Left forelimb (tissue), 1 donor: ENCODE measurements around the gene CALR3.
"Not testable (repeated sequence)": the region's sequence is repeated elsewhere in the genome, so short reads cannot be mapped to it uniquely, and the experiment has no call there.

Source experiments
- DNase-seq: peaks from one replicate; pipeline ENCODE4 v3.0.0-alpha.2; 2018; ENCODE audit warnings: low spot score

CALR3 gene

DNA sequence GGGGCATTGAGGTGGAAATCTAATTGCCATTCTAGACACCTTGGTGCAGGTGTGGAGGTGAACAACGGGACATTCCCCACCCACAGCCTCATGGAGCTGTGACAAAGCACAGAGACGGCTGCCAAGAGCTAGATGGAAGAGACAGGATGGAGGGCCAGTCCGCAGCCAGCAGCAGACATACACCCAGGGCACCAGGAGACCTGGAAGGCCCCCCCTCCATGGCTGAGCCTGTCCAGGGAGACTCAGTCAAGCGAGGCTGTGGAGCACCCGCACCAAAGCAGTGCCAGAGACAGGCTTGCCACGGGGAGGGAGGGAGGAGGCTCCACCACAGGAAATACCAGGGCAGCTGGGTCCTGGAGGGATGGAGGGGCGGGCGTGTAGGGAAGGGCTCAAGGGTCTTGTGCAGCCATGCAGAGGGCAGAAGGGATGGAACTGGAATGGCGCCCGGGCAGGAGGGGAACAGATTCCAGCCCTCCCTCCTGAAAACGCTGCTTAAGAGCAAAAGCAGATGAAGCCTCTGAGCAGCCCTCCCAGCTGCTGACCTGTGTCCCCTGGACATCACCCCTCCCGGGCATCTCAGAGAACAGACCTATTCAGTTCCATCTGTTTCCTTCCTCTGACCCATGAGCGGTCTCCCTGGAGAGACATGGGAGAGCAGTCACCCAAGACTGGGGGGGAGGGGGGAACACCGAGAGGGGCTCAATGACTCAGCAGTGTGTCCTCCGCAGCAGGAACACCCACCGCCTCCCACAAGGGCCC lies 38.6 kb downstream of the CALR3 start:
- DNase-seq: no peak

- no peak for DNase-seq
Measured at GRCh38 chr19:16456652-16457194, 39.2 kb downstream of the CALR3 start.

DNA sequence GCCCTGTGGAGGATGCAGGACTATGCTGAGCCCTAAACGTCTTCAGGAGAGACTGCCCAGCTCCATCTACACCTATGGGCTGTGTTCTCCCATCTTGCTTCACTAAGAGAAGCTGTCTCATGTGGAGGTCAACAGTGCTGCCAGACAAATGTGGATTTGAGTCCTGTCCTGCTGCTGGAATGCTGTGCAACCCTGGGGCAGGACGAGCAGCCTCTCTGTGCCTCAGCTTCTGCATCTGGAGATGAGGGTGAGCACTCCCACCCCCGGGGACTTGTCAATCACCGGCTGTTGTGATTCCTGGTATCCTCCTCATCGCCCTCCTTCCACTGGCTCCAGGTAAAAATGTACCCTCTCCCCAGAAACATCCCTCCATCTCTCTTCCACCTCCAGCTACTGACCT lies 40.5 kb downstream of the CALR3 start:
- no peak for DNase-seq

DNA sequence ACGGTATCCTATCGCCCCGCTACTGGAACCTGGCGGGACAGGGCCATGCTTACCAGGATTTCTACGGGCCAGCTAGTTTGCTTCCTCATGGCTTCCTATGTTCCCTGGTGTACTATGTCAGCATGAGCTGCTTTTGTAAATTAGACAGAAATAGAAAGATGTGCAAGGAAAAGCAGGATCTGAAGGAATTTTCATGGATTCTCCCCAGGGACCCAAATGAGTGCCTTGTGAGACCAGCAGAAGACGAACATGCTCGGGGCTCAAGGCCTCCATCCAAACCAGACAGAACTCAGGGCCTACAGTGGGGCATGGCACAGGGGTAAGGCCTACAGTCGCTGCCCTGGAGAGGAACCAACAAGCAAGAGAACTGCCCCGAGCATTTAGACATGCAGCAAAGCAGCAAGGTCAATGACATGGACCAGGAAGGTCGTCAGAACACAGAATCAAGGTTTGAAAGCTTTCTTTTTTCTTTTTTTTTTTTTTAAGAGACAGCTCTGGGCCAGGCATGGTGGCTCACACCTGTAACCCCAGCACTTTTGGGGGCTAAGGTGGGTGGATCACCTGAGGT lies 41.5 kb downstream of the CALR3 start:
- no peak for DNase-seq

- DNase-seq: no peak
Measured at GRCh38 chr19:16452325-16452724, 43.6 kb downstream of the CALR3 start.

GRCh38 chr19:16449330-16449961 lies 46.5 kb downstream of the CALR3 start:
- DNase-seq: no peak

DNA sequence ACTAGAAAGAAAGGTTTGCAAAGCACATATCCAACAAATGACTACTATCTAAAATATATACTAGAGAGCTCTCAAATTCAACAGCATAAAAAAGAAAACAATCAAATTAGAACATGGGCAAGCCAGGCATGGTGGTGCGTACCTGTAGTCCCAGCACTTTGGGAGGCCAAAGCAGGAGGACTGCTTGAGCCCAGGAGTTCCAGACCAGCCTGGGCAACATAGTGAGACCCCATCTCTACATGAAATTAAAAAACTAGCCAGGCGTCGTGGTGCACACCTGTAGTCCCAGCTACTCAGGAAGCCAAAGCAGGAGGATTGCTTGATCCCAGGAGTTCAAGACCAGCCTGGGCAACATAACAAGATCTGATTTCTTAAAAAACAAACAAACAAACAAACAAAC lies 47.1 kb downstream of the CALR3 start:
- not testable (repeated sequence) for DNase-seq

- DNase-seq: no peak
Measured at GRCh38 chr19:16446724-16447368, 49.1 kb downstream of the CALR3 start.

DNA sequence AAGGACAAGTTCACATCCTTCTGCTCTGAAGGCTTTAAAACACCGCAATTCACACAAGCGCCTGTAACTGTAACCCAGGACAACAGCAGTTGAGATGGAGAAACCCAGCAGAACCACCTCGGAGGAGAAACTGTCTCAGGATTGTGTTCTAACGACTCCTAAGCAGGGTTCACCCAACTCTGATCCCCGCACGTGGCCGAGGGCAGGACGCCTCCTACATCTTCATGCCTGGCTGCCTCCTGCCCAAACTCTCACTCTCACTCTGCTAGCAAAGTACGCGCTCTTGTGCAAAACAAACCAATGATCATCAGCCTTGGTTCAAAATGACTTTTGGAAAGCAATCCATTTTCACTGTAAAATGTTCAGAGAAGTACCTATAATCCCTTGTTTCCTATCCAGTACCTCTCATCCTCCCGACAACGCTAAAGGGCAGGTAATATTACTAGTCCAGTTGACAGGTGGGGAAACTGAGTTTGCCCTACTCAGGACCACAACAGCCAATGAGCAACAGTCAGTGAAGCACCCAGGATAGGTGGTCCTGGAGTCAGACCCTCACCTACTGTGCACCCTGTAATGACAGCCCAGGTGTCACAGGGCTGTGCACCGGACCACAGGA lies 49.8 kb downstream of the CALR3 start:
- DNase-seq: no peak

GRCh38 chr19:16445238-16446107 lies 50.5 kb downstream of the CALR3 start:
- no peak for DNase-seq

DNA sequence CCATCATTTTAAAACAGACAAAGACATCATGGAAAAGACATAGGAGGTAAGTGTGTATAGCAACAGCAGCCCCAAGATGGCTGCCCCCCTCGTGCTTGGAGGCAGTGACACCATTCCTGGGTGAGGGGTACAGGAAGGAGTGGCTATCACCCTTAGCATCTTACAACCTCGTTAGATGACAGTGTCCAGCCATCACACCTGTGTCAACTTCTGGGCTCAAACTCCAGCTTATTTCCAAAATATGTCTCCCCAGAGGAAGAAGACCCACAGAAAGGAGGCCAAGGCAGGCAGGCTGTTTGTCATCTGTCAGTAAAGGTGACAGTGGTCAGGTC lies 51.7 kb downstream of the CALR3 start:
- DNase-seq: no peak

DNA sequence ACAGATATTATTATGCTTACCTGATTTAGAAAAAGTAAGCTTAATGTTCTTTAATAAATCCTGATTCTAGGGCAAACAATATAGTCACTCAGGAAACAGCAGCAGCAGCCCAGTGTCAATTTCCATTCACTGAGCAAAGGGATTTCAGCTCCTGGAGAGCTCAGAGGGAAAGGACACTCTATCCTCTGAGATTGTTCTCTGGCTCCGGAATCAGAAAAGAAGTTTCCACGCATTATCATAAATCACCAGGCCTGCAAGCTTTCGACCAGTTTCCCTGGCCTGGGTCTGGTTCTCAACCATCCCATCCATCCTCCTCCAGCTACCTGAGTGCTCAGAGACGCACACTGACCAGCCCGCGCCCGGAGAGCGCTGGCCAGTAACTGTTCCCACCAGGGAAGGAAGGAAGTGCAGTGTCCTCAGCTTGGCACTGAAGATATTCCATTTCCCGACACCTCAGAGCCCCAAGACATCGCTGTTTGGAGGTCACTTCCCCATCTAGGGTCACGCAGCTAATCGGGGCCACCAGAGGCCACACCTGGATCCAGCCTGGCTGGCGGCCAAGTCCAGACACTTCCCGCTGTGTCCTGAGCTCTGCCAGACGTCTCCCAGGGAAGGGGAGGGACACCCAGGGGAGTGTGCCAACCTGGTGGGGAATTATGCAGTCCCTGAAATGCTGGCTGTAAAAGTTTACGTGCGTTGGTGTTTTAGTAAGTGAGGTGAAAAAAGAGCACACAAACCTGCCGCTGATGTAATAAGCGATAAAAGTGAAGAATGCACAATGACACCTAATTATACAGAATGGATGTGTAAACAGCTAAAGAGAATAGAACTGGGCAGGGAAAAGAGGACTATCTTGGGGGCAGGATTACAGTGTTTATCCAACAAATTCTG lies 53.3 kb downstream of the CALR3 start:
- DNase-seq: no peak

- no peak for DNase-seq
Measured at GRCh38 chr19:16441661-16442162, 54.3 kb downstream of the CALR3 start.

DNA sequence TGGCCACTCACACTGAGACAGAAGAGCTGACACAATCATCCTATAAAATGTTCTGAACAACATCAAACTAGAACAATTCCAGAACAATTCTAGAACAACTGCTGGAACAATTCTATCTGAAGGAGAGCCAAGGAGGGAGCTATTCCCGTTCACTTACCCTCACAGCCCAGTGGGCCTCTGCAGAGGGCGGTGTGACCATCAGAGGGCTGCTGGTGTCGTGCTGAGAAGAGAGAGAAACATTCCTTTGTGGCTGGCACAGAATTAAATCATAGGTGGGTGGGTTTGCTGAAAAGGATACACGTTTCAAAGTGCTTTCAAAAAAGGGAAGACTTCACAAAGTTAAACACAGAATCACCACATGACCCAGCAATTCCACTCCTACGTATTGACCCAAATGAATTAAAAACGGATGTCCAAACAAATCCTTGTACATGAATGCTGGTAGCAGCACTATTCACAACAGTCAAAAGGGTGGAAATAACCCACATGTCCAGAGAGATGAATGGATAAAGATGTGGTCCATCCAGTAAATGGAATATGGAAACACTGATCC lies 59.1 kb downstream of the CALR3 start:
- DNase-seq: no peak

GRCh38 chr19:16435999-16436650 lies 59.8 kb downstream of the CALR3 start:
- no peak for DNase-seq

DNA sequence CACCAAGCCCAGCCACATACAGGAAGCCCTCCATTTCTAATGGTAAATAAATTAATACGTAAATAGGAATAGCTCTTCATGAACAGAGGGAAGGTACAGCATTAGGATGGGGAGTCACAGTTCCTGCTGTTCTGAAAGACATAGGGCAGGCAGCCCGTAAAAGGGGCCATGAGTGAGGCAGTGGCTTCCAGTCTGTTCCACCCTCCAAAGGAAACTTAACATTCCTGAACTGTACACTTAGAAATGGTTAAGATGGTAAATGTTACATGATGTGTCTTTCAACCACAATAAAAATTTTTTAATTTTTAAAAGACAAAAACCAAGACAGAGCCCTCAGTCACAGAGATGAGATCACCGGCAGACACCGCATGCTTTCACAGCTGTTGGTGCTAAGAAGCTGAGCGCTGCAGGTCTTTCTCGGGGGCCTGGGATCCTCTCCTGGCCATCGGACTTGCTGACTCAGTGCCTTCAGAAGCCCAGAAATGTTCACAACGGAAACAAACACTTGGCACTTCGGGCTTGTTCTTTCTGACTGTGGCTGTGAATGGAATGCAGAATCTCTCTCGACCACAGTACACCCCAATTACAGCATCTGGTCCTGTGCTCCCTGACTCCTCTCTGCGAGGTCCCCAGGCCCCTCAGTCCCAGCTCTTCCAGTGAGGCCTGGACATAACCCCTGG lies 60.6 kb downstream of the CALR3 start:
- DNase-seq: no peak

GRCh38 chr19:16433986-16434385 lies 62.0 kb downstream of the CALR3 start:
- no peak for DNase-seq

GRCh38 chr19:16429759-16430091 lies 66.2 kb downstream of the CALR3 start:
- DNase-seq: no peak
